ENCODE results near the gene GIMAP6. TPM values are rescaled to one million over a fixed set of nuclear protein-coding genes. Genes with fewer than 3 reads are reported as not detected.
"Not testable (repeated sequence)": the region's sequence is repeated elsewhere in the genome, so short reads cannot be mapped to it uniquely, and the experiment has no call there.

The GIMAP6 gene
- 10 to 100 TPM; 21.6 to 25.4 TPM for total RNA-seq

GRCh38 chr7:150631866-150632864, at the start of gene GIMAP6:
Gene GIMAP6, minus strand, starts transcription at chr7:150632385. Its CDS starts 2,243 bp downstream, at chr7:150630142.
- Mint-ChIP-seq H3K9me3 (ENCODE audit: low read depth) (peaks cover 27% of the 10 kb centered on the region), H3K4me1 (peaks cover 65% of the 10 kb centered on the region), H3K4me3 (peak within 1 kb of the TSS; percentile 95), H3K27me3 (no peaks in the 10 kb centered on the region), H3K36me3 (ENCODE audit: low read depth) (peaks cover 60% of the 10 kb centered on the region), H3K27ac (peak within 1 kb of the TSS; percentile 97)
- ChIA-PET POLR2A (interaction anchor here (1.2 to 1.7 kb wide), 2 partner anchors 83 to 84 kb away, joined by 3 to 6 read pairs; partner anchors contain the start of gene GIMAP1), CTCF (interaction anchor here (1.1 to 1.8 kb wide), 5 partner anchors 10 to 183 kb away, joined by 4 to 9 read pairs (median 4); no protein-coding TSS in a partner anchor)
- peak; percentile 62 for DNase-seq
- peak; percentile 69 for ATAC-seq
- intact Hi-C loops (cut with DNase I, micrococcal nuclease) = loop anchor here (2.0 to 5.0 kb wide), 5 partner anchors 37 to 183 kb away; partner anchors contain the start of gene GIMAP4 (in 1 of the 2)

GRCh38 chr7:150680364-150680763, 48.2 kb upstream of the GIMAP6 start:
- peaks cover 93% of the 10 kb centered on the region for H3K4me1 Mint-ChIP-seq
- CTCF ChIA-PET = interaction anchor here (0.7 kb wide), 1 partner anchor 77 kb away, joined by 3 read pairs; no protein-coding TSS in a partner anchor

GRCh38 chr7:150678601-150679000, 46.4 kb upstream of the GIMAP6 start:
- Mint-ChIP-seq H3K4me1 (peaks cover 86% of the 10 kb centered on the region), H3K27ac (peak overlapping the region; percentile 84), H3K4me3 (peak overlapping the region; percentile 70), H3K9me3 (ENCODE audit: low read depth) (peaks cover 22% of the 10 kb centered on the region), H3K36me3 (ENCODE audit: low read depth) (peaks cover 34% of the 10 kb centered on the region)
- ATAC-seq; H3K27me3 Mint-ChIP-seq; POLR2A ChIA-PET; intact Hi-C loops (cut with DNase I, micrococcal nuclease): not testable (repeated sequence)
- DNase-seq = peak; percentile 72
- CTCF ChIA-PET = interaction anchor here (0.5 to 0.7 kb wide), 2 partner anchors 175 to 220 kb away, joined by 3 to 4 read pairs; no protein-coding TSS in a partner anchor

More at GRCh38 chr7:150680364-150680763, 48.2 kb upstream of the GIMAP6 start:
- Mint-ChIP-seq H3K36me3 (ENCODE audit: low read depth) (peaks cover 37% of the 10 kb centered on the region), H3K9me3 (ENCODE audit: low read depth) (peaks cover 22% of the 10 kb centered on the region)
- DNase-seq; H3K27me3 Mint-ChIP-seq; POLR2A ChIA-PET; H3K4me3 Mint-ChIP-seq; ATAC-seq; H3K27ac Mint-ChIP-seq; intact Hi-C loops (cut with DNase I, micrococcal nuclease): not testable (repeated sequence)

- ATAC-seq = peak; percentile 60
- H3K4me3 Mint-ChIP-seq = peak overlapping the region; percentile 45
- DNase-seq; H3K27me3 Mint-ChIP-seq; POLR2A ChIA-PET; intact Hi-C loops (cut with DNase I, micrococcal nuclease): not testable (repeated sequence)
- CTCF ChIA-PET = interaction anchor here (1.5 kb wide), 1 partner anchor 9 kb away, joined by 5 read pairs; the partner anchor contains the start of gene GIMAP2
- H3K36me3 Mint-ChIP-seq (ENCODE audit: low read depth) = peaks cover 34% of the 10 kb centered on the region
- peak overlapping the region; percentile 69 for H3K27ac Mint-ChIP-seq
- H3K9me3 Mint-ChIP-seq (ENCODE audit: low read depth) = peaks cover 22% of the 10 kb centered on the region
- H3K4me1 Mint-ChIP-seq = peaks cover 80% of the 10 kb centered on the region
Observed at GRCh38 chr7:150676854-150677253, 44.7 kb upstream of the GIMAP6 start.

- CTCF ChIA-PET = interaction anchor here (0.8 to 1.5 kb wide), 3 partner anchors 9 to 1414 kb away, joined by 3 to 5 read pairs (median 3); partner anchors contain the start of genes GIMAP2 and ZNF783
- ATAC-seq = peak; percentile 14
- Mint-ChIP-seq H3K36me3 (ENCODE audit: low read depth) (peaks cover 29% of the 10 kb centered on the region), H3K9me3 (ENCODE audit: low read depth) (peaks cover 19% of the 10 kb centered on the region), H3K4me1 (peaks cover 82% of the 10 kb centered on the region), H3K27ac (peak overlapping the region; percentile 69), H3K4me3 (peak overlapping the region; percentile 50)
- H3K27me3 Mint-ChIP-seq; DNase-seq; intact Hi-C loops (cut with DNase I, micrococcal nuclease); POLR2A ChIA-PET: not testable (repeated sequence)
Observed at GRCh38 chr7:150676276-150676675, 44.1 kb upstream of the GIMAP6 start.

GRCh38 chr7:150675714-150676113, 43.5 kb upstream of the GIMAP6 start:
- H3K27me3 Mint-ChIP-seq = no peaks in the 10 kb centered on the region
- H3K9me3 Mint-ChIP-seq (ENCODE audit: low read depth) = peaks cover 16% of the 10 kb centered on the region
- intact Hi-C loops (cut with DNase I, micrococcal nuclease) = no loop called here
- DNase-seq (no peak), ATAC-seq (no peak)
- ChIA-PET CTCF (interaction anchor here (0.8 to 1.3 kb wide), 3 partner anchors 9 to 1414 kb away, joined by 3 to 4 read pairs (median 3); partner anchors contain the start of gene ZNF783), POLR2A (no interaction called here)
- peaks cover 25% of the 10 kb centered on the region for H3K36me3 Mint-ChIP-seq (ENCODE audit: low read depth)
- peaks cover 82% of the 10 kb centered on the region for H3K4me1 Mint-ChIP-seq
- H3K27ac Mint-ChIP-seq = peak overlapping the region; percentile 75
- H3K4me3 Mint-ChIP-seq = no peak overlapping the region

GRCh38 chr7:150671798-150672585, 39.8 kb upstream of the GIMAP6 start:
- peaks cover 81% of the 10 kb centered on the region for H3K4me1 Mint-ChIP-seq
- H3K27me3 Mint-ChIP-seq; DNase-seq; CTCF ChIA-PET; H3K4me3 Mint-ChIP-seq; intact Hi-C loops (cut with DNase I, micrococcal nuclease); ATAC-seq: not testable (repeated sequence)
- H3K9me3 Mint-ChIP-seq (ENCODE audit: low read depth) = peaks cover 18% of the 10 kb centered on the region
- POLR2A ChIA-PET = interaction anchor here (0.6 kb wide), 1 partner anchor 167 kb away, joined by 3 read pairs; no protein-coding TSS in a partner anchor
- H3K36me3 Mint-ChIP-seq (ENCODE audit: low read depth) = peaks cover 16% of the 10 kb centered on the region
- peak overlapping the region; percentile 37 for H3K27ac Mint-ChIP-seq

- peak overlapping the region; percentile 94 for H3K27ac Mint-ChIP-seq
- ATAC-seq (no peak), DNase-seq (no peak)
- peak overlapping the region; percentile 28 for H3K4me3 Mint-ChIP-seq
- intact Hi-C loops (cut with DNase I, micrococcal nuclease) = loop anchor here (1.0 to 5.0 kb wide), 12 partner anchors 16 to 347 kb away; partner anchors contain the start of genes GIMAP1 (in 2 of the 2), ACTR3C (in 1 of the 2), GIMAP2 (in 1 of the 2) and GIMAP4 (in 1 of the 2)
- H3K4me1 Mint-ChIP-seq = peaks cover 87% of the 10 kb centered on the region
- H3K27me3 Mint-ChIP-seq = no peaks in the 10 kb centered on the region
- peaks cover 24% of the 10 kb centered on the region for H3K9me3 Mint-ChIP-seq (ENCODE audit: low read depth)
- ChIA-PET CTCF (interaction anchor here (0.9 to 2.0 kb wide), 4 partner anchors 19 to 56 kb away, joined by 3 to 17 read pairs (median 3); partner anchors contain the start of gene GIMAP1), POLR2A (interaction anchor here (0.6 to 1.4 kb wide), 3 partner anchors 16 to 101 kb away, joined by 4 to 16 read pairs (median 4); partner anchors contain the start of genes GIMAP2 and GIMAP4)
- peaks cover 22% of the 10 kb centered on the region for H3K36me3 Mint-ChIP-seq (ENCODE audit: low read depth)
Observed at GRCh38 chr7:150668977-150669376, 36.8 kb upstream of the GIMAP6 start.

GRCh38 chr7:150668472-150668911, 36.3 kb upstream of the GIMAP6 start:
- intact Hi-C loops (cut with DNase I, micrococcal nuclease) = loop anchor here (1.0 to 5.0 kb wide), 12 partner anchors 16 to 346 kb away; partner anchors contain the start of genes GIMAP1 (in 2 of the 2), ACTR3C (in 1 of the 2), GIMAP2 (in 1 of the 2) and GIMAP4 (in 1 of the 2)
- Mint-ChIP-seq H3K27me3 (no peaks in the 10 kb centered on the region), H3K36me3 (ENCODE audit: low read depth) (peaks cover 24% of the 10 kb centered on the region), H3K9me3 (ENCODE audit: low read depth) (peaks cover 25% of the 10 kb centered on the region), H3K4me3 (peak overlapping the region; percentile 28), H3K27ac (peak overlapping the region; percentile 94), H3K4me1 (peaks cover 89% of the 10 kb centered on the region)
- ChIA-PET POLR2A (interaction anchor here (0.6 to 1.4 kb wide), 4 partner anchors 16 to 101 kb away, joined by 4 to 16 read pairs (median 6); partner anchors contain the start of genes GIMAP2 and GIMAP4), CTCF (interaction anchor here (0.7 to 2.0 kb wide), 3 partner anchors 47 to 101 kb away, joined by 3 to 17 read pairs (median 4); partner anchors contain the start of genes GIMAP1 and GIMAP4)
- DNase-seq (peak; percentile 77), ATAC-seq (peak; percentile 76)

GRCh38 chr7:150666412-150666811, 34.2 kb upstream of the GIMAP6 start:
- ChIA-PET CTCF (interaction anchor here (0.6 to 1.8 kb wide), 4 partner anchors 9 to 92 kb away, joined by 3 to 4 read pairs (median 3); partner anchors contain the start of gene GIMAP2), POLR2A (interaction anchor here (1.3 kb wide), 1 partner anchor 89 kb away, joined by 3 read pairs; no protein-coding TSS in a partner anchor)
- ATAC-seq (no peak), DNase-seq (no peak)
- peaks cover 19% of the 10 kb centered on the region for H3K9me3 Mint-ChIP-seq (ENCODE audit: low read depth)
- H3K4me3 Mint-ChIP-seq = peak overlapping the region; percentile 9
- no peaks in the 10 kb centered on the region for H3K27me3 Mint-ChIP-seq
- H3K4me1 Mint-ChIP-seq = peaks cover 89% of the 10 kb centered on the region
- intact Hi-C loops (cut with DNase I, micrococcal nuclease) = loop anchor here (5.0 kb wide), 4 partner anchors 51 to 344 kb away; partner anchors contain the start of genes ACTR3C (in 1 of the 2), GIMAP1 (in 1 of the 2), GIMAP4 (in 1 of the 2) and LRRC61 (in 1 of the 2)
- H3K27ac Mint-ChIP-seq = peak overlapping the region; percentile 97
- peaks cover 18% of the 10 kb centered on the region for H3K36me3 Mint-ChIP-seq (ENCODE audit: low read depth)
